ENCODE results near the gene DPY30. TPM values are rescaled to one million over a fixed set of nuclear protein-coding genes. Genes with fewer than 3 reads are reported as not detected.

The DPY30 gene
- total RNA-seq, 1 donor from 2014 or later: 49.4 TPM

GRCh38 chr2:32005371-32005976 lies 34.1 kb downstream of the DPY30 start:
- TF ChIP-seq CTCF (IDR thresholded peaks at IDR 0.05): no peak
- Histone ChIP-seq H3K36me3 (no peaks in the 10 kb centered on the region), H3K4me3 (no peak overlapping the region), H3K9me3 (no peaks in the 10 kb centered on the region), H3K27ac (no peak overlapping the region), H3K4me1 (peaks cover 3 to 15% of the 10 kb centered on the region in 2 donors), H3K27me3 (no peaks in the 10 kb centered on the region)
- DNase-seq (ENCODE audit: low spot score in 2 of 2): no peak
- intact Hi-C loops (cut with DNase I): no loop called here

GRCh38 chr2:32003791-32004190 lies 35.8 kb downstream of the DPY30 start:
- Histone ChIP-seq H3K27ac (no peak overlapping the region), H3K36me3 (no peaks in the 10 kb centered on the region), H3K27me3 (no peaks in the 10 kb centered on the region), H3K4me3 (no peak overlapping the region), H3K9me3 (no peaks in the 10 kb centered on the region), H3K4me1 (peaks cover under 1 to 15% of the 10 kb centered on the region in 2 donors)
- intact Hi-C loops (cut with DNase I): no loop called here
- no peak for TF ChIP-seq CTCF (IDR thresholded peaks at IDR 0.05)
- DNase-seq (ENCODE audit: low spot score in 2 of 2): no peak

GRCh38 chr2:32002406-32002805 lies 37.2 kb downstream of the DPY30 start:
- Histone ChIP-seq H3K4me1 (peaks cover 0 to 5% of the 10 kb centered on the region in 2 donors), H3K36me3 (no peaks in the 10 kb centered on the region), H3K4me3 (no peak overlapping the region), H3K9me3 (no peaks in the 10 kb centered on the region), H3K27me3 (no peaks in the 10 kb centered on the region), H3K27ac (no peak overlapping the region)
- DNase-seq (ENCODE audit: low spot score in 2 of 2): no peak
- no peak for TF ChIP-seq CTCF (IDR thresholded peaks at IDR 0.05)
- intact Hi-C loops (cut with DNase I): no loop called here

GRCh38 chr2:31999438-31999837 lies 40.2 kb downstream of the DPY30 start:
- Histone ChIP-seq H3K27ac (no peak overlapping the region), H3K27me3 (no peaks in the 10 kb centered on the region), H3K9me3 (no peaks in the 10 kb centered on the region), H3K4me3 (no peak overlapping the region), H3K4me1 (no peaks in the 10 kb centered on the region), H3K36me3 (no peaks in the 10 kb centered on the region)
- DNase-seq (ENCODE audit: low spot score in 2 of 2): no peak
- intact Hi-C loops (cut with DNase I): no loop called here
- no peak for TF ChIP-seq CTCF (IDR thresholded peaks at IDR 0.05)

- Histone ChIP-seq H3K9me3 (no peaks in the 10 kb centered on the region), H3K27ac (no peak overlapping the region), H3K36me3 (no peaks in the 10 kb centered on the region), H3K27me3 (no peaks in the 10 kb centered on the region), H3K4me3 (no peak overlapping the region), H3K4me1 (no peaks in the 10 kb centered on the region)
- intact Hi-C loops (cut with DNase I): no loop called here
- no peak for TF ChIP-seq CTCF (IDR thresholded peaks at IDR 0.05)
- no peak for DNase-seq (ENCODE audit: low spot score in 2 of 2)
These were observed 40.7 kb downstream of the DPY30 start for GRCh38 chr2:31998731-31999383.

All from ascending aorta (tissue), 2 donors.